ENCODE results near the gene KRT73. TPM values are rescaled to one million over a fixed set of nuclear protein-coding genes. Genes with fewer than 3 reads are reported as not detected.
A peak's percentile ranks its signal among the peaks of the same experiment; 100 is the strongest.

KRT73 gene
- polyA plus RNA-seq (2011; rRNA removed) (not detected in 2 replicates), polyA minus RNA-seq (2011; rRNA and poly(A)+ RNA removed) (not detected in 2 replicates)

DNA sequence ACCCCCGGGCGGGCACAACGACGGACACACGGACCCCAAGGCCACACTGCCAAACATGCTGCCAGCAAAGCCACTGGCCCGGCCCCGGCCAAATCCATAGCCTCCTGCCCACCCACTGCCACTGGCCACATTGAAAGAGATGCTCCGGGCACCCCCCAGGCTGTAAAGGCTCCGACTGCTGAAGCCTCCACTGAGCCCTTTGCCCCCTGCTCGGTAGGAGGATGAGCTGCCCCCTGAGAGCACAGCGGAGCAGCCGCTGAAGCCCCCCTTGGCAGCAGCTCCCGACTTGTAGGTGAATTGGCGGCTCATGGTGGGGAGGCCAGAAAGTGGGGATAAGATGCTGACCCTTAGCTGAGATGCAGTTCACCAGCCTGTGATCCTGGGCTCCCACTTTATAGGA lies at the start of gene KRT73:
Gene KRT73, minus strand, starts transcription at position 344 of the 400 bp plus-strand sequence. Its CDS starts 35 bp downstream, at position 309.
- H3K36me3 ChIP-seq (ENCODE audit: control insufficient read depth, insufficient read depth, low read length) = no peaks in the 10 kb centered on the region
- DNase-seq (ENCODE audit: low read depth) = no peak
- ChIA-PET CTCF (no interaction called here), POLR2A (no interaction called here)
- H3K4me3 ChIP-seq (ENCODE audit: low read depth, low read length) = no peak within 1 kb of the TSS
- peaks cover 7% of the 10 kb centered on the region for H3K27me3 ChIP-seq (ENCODE audit: control insufficient read depth, insufficient read depth, low read length)
- TF ChIP-seq, protein P1, sequence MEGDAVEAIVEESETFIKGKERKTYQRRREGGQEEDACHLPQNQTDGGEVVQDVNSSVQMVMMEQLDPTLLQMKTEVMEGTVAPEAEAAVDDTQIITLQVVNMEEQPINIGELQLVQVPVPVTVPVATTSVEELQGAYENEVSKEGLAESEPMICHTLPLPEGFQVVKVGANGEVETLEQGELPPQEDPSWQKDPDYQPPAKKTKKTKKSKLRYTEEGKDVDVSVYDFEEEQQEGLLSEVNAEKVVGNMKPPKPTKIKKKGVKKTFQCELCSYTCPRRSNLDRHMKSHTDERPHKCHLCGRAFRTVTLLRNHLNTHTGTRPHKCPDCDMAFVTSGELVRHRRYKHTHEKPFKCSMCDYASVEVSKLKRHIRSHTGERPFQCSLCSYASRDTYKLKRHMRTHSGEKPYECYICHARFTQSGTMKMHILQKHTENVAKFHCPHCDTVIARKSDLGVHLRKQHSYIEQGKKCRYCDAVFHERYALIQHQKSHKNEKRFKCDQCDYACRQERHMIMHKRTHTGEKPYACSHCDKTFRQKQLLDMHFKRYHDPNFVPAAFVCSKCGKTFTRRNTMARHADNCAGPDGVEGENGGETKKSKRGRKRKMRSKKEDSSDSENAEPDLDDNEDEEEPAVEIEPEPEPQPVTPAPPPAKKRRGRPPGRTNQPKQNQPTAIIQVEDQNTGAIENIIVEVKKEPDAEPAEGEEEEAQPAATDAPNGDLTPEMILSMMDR (IDR thresholded peaks at IDR 0.05; ENCODE audit: insufficient read depth, low read depth, low read length) = no peak

DNA sequence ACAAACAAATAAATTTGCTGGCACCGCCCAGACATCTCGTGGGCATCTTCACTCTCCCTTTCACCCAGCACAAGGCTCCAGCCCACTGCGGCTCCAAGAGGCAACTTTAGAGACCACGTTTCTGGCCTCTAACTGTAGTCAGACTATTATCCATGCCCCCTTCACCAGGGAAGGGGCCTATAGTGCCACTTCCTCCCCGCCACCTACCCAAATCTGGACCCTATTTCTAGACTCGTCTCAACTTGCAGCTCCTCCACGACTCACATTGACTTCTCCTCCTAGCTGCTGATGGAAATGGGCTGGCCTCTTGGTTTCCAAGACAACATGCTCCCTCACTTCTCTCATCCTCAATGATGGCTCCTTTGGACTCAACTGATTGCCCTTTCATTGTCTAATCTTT lies 49.6 kb upstream of the KRT73 start:
- ChIA-PET POLR2A (no interaction called here), CTCF (interaction anchor here (1.4 to 2.0 kb wide), 3 partner anchors 11 to 206 kb away, joined by 3 to 6 read pairs (median 6); no protein-coding TSS in a partner anchor)
- TF ChIP-seq, protein P1 (IDR thresholded peaks at IDR 0.05; ENCODE audit: insufficient read depth, low read depth, low read length) = no peak
- Histone ChIP-seq H3K4me3 (ENCODE audit: low read depth, low read length) (no peak overlapping the region), H3K36me3 (ENCODE audit: control insufficient read depth, insufficient read depth, low read length) (no peaks in the 10 kb centered on the region), H3K27me3 (ENCODE audit: control insufficient read depth, insufficient read depth, low read length) (peaks cover 9% of the 10 kb centered on the region)
- no peak for DNase-seq (ENCODE audit: low read depth)

GRCh38 chr12:52667509-52667908 lies 49.1 kb upstream of the KRT73 start:
- TF ChIP-seq, protein P1 (IDR thresholded peaks at IDR 0.05; ENCODE audit: insufficient read depth, low read depth, low read length) = 0 out of 2 replicates have a peak, but pooled peaks have one; percentile 16
- no peak for DNase-seq (ENCODE audit: low read depth)
- Histone ChIP-seq H3K4me3 (ENCODE audit: low read depth, low read length) (no peak overlapping the region), H3K27me3 (ENCODE audit: control insufficient read depth, insufficient read depth, low read length) (peaks cover 9% of the 10 kb centered on the region), H3K36me3 (ENCODE audit: control insufficient read depth, insufficient read depth, low read length) (no peaks in the 10 kb centered on the region)
- ChIA-PET CTCF (interaction anchor here (0.7 to 2.0 kb wide), 4 partner anchors 11 to 217 kb away, joined by 3 to 6 read pairs (median 4); no protein-coding TSS in a partner anchor), POLR2A (no interaction called here)

DNA sequence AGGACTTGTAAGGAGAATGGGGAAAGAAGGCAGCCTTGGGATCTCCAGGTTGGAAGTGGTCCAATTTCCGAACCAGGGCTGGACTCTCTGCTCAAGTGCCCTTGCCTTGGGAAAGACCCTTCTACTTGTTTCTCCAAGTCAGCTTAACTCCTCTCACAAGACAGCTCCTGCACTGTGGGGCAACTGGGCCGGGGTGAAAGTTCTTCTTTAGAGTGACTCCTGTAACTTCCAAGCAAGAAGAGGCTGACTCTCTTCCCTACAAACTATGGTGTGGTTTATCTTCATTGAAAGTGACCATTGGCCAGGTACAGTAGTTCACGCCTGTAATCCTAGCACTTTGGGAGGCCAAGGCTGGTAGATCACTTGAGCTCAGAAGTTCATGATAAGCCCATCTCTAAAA lies 48.1 kb upstream of the KRT73 start:
- H3K27me3 ChIP-seq (ENCODE audit: control insufficient read depth, insufficient read depth, low read length) = peaks cover 9% of the 10 kb centered on the region
- no peaks in the 10 kb centered on the region for H3K36me3 ChIP-seq (ENCODE audit: control insufficient read depth, insufficient read depth, low read length)
- TF ChIP-seq, protein P1 (IDR thresholded peaks at IDR 0.05; ENCODE audit: insufficient read depth, low read depth, low read length) = no peak
- H3K4me3 ChIP-seq (ENCODE audit: low read depth, low read length) = no peak overlapping the region
- POLR2A ChIA-PET = no interaction called here
- DNase-seq (ENCODE audit: low read depth) = no peak
- CTCF ChIA-PET = no interaction called here

GRCh38 chr12:52663420-52663819 lies 45.1 kb upstream of the KRT73 start:
- Histone ChIP-seq H3K36me3 (ENCODE audit: control insufficient read depth, insufficient read depth, low read length) (no peaks in the 10 kb centered on the region), H3K4me3 (ENCODE audit: low read depth, low read length) (no peak overlapping the region), H3K27me3 (ENCODE audit: control insufficient read depth, insufficient read depth, low read length) (peaks cover 18% of the 10 kb centered on the region)
- no peak for DNase-seq (ENCODE audit: low read depth)
- ChIA-PET POLR2A (no interaction called here), CTCF (interaction anchor here (1.0 kb wide), 1 partner anchor 21 kb away, joined by 3 read pairs; no protein-coding TSS in a partner anchor)
- TF ChIP-seq, protein P1 (IDR thresholded peaks at IDR 0.05; ENCODE audit: insufficient read depth, low read depth, low read length) = no peak

Measured in BJ (cell line).